Hematopoietic multipotent progenitor cell (in vitro differentiated cells): ENCODE data around the gene ASIC5. TPM values are rescaled to one million over a fixed set of nuclear protein-coding genes. Genes with fewer than 3 reads are reported as not detected.

Source experiments
- DNase-seq, 3 donors: peaks; one replicate each; pipeline ENCODE4 v3.0.0-alpha.2; 2011 to 2015; ENCODE audit warnings: low read depth in 2 of 3, low spot score in 2 of 3
- total RNA-seq: library from RNA; depleted of rRNA; stranded (reverse); fragments of >200 nt; gene quantifications from one replicate; pipeline ENCODE4 v1.2.3, GENCODE V29; 2012

ASIC5 gene
- total RNA-seq, 1 donor = not detected

GRCh38 chr4:155881555-155881954 is 15.5 kb upstream of the ASIC5 start:
- DNase-seq = no peak

GRCh38 chr4:155879767-155880166 is 13.7 kb upstream of the ASIC5 start:
- DNase-seq = no peak

GRCh38 chr4:155878611-155879010 is 12.5 kb upstream of the ASIC5 start:
- no peak for DNase-seq

- no peak for DNase-seq
These were observed 11.9 kb upstream of the ASIC5 start for GRCh38 chr4:155877971-155878370.

DNA sequence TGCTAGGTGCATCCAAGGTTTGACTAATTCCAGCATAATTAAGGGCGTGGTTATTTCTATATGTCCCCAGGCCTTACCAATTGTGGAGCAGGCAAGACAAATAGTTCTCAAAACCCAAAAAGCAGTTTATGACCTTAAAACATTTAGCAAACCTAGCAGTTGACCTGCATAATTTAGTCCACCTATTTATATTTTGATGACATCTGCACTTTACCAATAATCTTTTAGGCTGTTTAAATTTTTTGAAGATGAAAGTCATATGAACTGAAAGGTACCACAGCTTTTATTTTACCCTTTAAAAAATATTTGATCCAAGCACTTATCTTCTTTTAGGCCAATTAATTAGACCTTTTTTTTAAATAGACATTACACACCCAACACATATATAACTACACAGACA is 9.8 kb upstream of the ASIC5 start:
- no peak for DNase-seq

DNA sequence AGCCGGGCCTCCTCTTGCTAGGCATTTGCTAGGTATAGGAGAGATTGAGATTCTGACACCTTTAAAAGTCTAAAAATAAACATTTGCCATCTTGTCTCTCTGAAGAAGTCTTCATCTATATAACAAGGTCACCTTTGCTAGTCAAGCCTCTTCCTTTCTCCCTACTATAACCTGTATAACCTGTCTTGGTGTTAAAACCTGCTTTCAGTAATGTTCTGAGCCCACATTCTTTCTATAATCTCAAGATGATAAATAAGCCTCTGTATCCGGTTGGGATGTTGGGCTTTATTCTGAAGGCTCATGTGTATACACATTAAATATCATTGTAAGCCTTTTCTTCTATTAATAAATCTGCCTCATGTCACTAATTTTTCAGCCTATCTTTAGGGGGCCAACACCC is 10.2 kb downstream of the ASIC5 start:
- no peak for DNase-seq

DNA sequence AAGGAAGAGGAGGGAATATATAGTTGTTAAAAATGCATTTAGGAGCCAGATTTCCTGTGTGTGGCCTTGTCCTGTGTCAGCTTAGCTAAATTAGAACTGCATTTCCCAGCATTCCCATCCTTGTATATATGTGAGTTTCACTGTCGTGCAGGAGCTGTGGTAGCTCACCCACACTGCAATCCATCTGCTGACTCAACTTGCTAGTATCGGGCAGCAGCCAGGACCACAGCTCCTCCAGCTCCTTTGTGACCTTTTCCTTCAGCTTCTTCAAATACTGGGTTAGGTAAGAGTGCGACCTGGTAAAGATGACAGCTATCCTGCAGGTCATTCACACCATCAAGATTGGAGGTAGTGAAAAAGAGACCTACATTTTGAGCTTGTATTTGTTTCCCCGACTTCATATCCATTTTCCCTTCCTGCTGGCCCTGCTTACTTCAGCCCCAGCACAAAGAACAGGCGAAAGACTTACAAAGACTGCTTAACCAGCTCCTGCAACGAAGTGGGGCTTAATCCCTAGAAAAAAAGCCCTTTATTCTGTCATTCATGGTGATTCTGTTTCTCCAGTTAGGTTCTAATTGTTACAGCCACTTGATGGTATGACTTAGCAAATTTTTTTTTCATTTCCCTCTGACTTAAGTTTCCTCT is 11.4 kb downstream of the ASIC5 start:
- DNase-seq = peak in 1 of 3 donors; percentile 29

- no peak for DNase-seq
These were observed 12.9 kb downstream of the ASIC5 start for GRCh38 chr4:155853189-155853588.

DNA sequence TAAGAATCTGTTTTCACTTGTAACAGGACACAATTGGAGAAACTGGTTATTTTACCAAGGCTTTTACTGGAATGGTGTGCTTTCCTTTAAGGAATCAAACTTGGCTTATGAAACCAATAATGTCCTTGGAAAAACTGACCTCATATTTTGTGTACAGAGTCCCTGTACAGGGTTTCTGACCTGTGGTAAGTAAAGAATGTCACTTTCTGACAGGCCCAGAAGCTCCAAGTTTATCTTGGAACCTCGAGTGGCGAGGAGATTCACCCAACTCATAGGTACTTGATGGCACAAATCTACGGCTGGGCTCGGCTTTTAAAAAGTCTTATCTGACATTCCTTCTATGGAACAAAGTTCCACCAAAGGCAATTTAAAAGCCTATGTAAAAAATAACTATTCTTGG is 17.0 kb downstream of the ASIC5 start:
- DNase-seq = no peak

DNA sequence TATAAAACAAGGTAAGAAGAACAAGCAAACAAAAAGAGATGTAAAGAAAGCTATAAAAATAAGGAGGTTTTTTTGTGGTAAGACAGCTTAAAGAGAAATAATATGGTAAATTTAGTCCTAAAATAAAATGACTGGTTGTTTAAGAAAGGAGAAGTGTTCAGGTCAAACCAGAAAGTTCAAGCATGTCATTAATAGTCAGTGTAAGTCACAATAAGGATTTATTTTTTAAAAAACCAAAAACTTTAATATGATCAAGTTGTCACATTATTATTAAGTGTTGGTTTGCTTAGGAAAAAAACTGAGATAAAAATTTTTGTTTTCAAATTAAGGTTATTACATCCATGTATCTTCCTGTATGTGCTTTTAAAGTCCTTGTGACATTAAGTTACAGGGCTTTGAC is 19.1 kb downstream of the ASIC5 start:
- no peak for DNase-seq

DNA sequence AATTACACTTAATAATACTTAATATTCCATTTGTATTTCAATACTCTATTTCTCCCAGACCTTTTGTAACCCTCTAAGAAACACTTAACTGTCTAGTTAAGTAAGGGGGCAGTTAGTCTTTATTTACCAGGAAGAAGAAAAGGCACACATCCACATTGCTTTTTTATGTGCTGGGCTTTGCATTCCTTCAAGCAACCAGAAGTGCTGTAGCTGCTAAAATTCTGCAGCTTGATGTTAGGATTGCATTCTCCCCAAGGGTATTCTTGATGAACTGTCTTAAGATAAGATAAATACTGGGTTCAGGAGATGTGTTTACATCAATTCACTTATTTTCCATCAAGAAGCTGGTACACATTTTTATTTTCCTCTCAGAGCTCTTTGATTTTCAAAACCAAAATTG is 24.0 kb downstream of the ASIC5 start:
- DNase-seq = no peak

GRCh38 chr4:155837203-155837796 is 28.8 kb downstream of the ASIC5 start:
- no peak for DNase-seq

- DNase-seq = no peak
These were observed 33.4 kb downstream of the ASIC5 start for GRCh38 chr4:155832664-155833063.

DNA sequence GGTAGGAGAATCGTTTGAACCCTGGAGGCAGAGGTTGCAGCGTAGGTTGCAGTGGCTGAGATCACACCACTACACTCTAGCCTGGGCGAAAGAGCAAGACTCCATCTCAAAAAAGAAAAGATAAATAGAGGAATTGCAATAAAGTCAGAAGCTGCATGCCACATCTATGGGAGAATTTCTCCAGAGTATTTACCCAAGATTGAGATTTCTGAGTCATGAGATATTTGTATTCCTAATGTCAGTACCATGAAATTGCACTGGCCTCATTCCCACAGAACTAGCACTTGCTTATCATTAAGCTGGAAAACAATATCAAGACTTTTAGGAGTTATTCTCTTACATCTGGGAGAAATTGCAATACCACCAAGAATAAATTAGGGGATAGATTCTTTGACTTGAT is 37.4 kb downstream of the ASIC5 start:
- DNase-seq = no peak

GRCh38 chr4:155822572-155822971 is 43.5 kb downstream of the ASIC5 start:
- DNase-seq = no peak

DNA sequence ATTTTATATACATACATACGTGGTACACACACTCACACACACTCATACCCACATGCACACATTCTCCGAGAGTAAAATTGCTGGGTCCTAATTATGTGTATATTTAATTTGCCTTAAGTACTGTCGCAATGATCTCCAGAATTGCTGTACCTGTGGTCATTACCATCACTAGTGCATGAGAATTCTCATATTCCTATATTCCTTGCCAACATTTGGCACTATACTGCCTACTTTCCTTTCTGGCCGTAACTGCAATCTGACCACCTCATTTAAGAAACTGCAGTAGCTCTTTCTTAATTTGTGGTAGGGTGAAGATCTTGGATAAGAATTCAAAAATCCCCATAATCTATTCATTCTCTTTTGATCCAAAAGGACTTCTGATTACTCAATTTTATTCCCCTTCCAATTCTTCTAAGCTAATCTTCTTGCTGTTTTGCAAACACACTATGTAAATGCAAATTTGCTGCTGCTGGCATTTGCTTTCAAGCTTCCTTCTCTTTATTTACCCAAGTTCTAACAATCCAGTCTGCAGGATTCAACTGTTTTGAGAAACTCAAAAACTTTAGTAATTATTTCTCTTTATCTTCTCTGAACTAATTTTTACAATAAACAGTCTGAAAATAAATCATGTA is 45.1 kb downstream of the ASIC5 start:
- no peak for DNase-seq

DNA sequence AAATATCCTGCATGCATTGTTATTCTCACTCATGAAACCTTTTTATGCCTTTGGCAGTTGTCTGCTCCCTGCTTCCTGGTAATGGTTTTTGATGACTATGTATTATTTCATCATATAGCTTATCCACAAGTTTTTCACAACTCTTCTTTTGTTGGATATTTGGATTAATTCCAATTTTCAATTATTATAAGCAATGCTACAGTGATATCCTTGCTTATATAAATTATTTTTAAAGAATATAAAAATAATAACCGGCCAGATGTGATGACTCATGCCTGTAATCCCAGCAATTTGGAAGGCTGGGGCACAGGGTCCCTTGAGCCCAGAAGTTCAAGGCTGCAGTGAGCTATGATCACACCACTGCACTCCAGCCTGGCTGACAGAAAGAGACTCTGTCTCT is 47.0 kb downstream of the ASIC5 start:
- no peak for DNase-seq

GRCh38 chr4:155818639-155819038 is 47.4 kb downstream of the ASIC5 start:
- DNase-seq = no peak

GRCh38 chr4:155811083-155811482 is 55.0 kb downstream of the ASIC5 start:
- no peak for DNase-seq

GRCh38 chr4:155809835-155810234 is 56.2 kb downstream of the ASIC5 start:
- DNase-seq = peak in 2 of 3 donors; percentile 56 to 87

- DNase-seq = no peak
These were observed 59.1 kb downstream of the ASIC5 start for GRCh38 chr4:155807021-155807420.

DNA sequence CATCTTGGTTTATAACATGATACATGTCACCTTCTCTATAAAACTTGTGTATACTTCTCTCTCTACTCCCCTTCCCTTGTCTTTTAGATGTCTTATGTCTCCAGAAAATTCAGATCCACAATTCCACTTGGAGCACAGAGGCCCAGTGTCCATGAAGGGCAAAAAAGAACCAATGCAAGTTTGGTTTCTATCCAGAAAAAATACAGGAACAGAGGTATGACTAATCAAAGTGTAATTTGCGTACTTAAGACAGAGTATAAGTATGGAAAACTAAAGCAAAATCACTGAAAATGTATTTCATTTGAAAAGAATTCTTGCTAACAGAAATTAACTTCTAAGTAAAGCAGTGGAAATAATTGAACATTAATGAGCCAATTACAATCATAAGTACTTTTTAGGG is 61.1 kb downstream of the ASIC5 start:
- DNase-seq = no peak
